ENCODE measurements around the gene OCIAD1. TPM values are rescaled to one million over a fixed set of nuclear protein-coding genes. Genes with fewer than 3 reads are reported as not detected.
"Not testable (repeated sequence)": the region's sequence is repeated elsewhere in the genome, so short reads cannot be mapped to it uniquely, and the experiment has no call there.

OCIAD1 gene
- polyA plus RNA-seq, 2 donors, result 74.7 to 102 TPM

GRCh38 chr4:48877827-48878535 is 47.1 kb downstream of the OCIAD1 start:
- Histone ChIP-seq H3K27ac (ENCODE audit: low read depth in 2 of 2, low read length in 1 of 2) (no peak overlapping the region), H3K36me3 (ENCODE audit: control insufficient read depth in 2 of 2, insufficient read depth in 2 of 2, low read length in 1 of 2) (no peaks in the 10 kb centered on the region), H3K4me1 (ENCODE audit: control insufficient read depth in 2 of 2, insufficient read depth in 2 of 2, low read length in 1 of 2) (no peaks in the 10 kb centered on the region), H3K9me3 (ENCODE audit: control insufficient read depth in 2 of 2, insufficient read depth in 1 of 2, low read depth in 1 of 2, low read length in 1 of 2) (no peaks in the 10 kb centered on the region), H3K27me3 (ENCODE audit: control insufficient read depth in 1 of 2, insufficient read depth in 2 of 2, low read length in 2 of 2) (no peaks in the 10 kb centered on the region), H3K4me3 (ENCODE audit: low read depth in 1 of 2, low read length in 2 of 2) (no peak overlapping the region)
- WGBS, 2 donors, result 90 to 95% methylated on average over 1 of the region's 1 CpG

- no peaks in the 10 kb centered on the region for H3K9me3 ChIP-seq (ENCODE audit: control insufficient read depth in 2 of 2, insufficient read depth in 1 of 2, low read depth in 1 of 2, low read length in 1 of 2)
- WGBS, 2 donors, result 70 to 71% methylated on average over 9 of the region's 9 CpGs
- no peaks in the 10 kb centered on the region for H3K27me3 ChIP-seq (ENCODE audit: control insufficient read depth in 1 of 2, insufficient read depth in 2 of 2, low read length in 2 of 2)
- no peak overlapping the region for H3K27ac ChIP-seq (ENCODE audit: low read depth in 2 of 2, low read length in 1 of 2)
- H3K4me1 ChIP-seq (ENCODE audit: control insufficient read depth in 2 of 2, insufficient read depth in 2 of 2, low read length in 1 of 2), result peaks cover 0 to under 1% of the 10 kb centered on the region in 2 donors
- no peak overlapping the region for H3K4me3 ChIP-seq (ENCODE audit: low read depth in 1 of 2, low read length in 2 of 2)
- no peaks in the 10 kb centered on the region for H3K36me3 ChIP-seq (ENCODE audit: control insufficient read depth in 2 of 2, insufficient read depth in 2 of 2, low read length in 1 of 2)
These were observed 48.9 kb downstream of the OCIAD1 start for GRCh38 chr4:48879561-48880442.

GRCh38 chr4:48881646-48882045 is 50.8 kb downstream of the OCIAD1 start:
- H3K4me3 ChIP-seq (ENCODE audit: low read depth in 1 of 2, low read length in 2 of 2); H3K36me3 ChIP-seq (ENCODE audit: control insufficient read depth in 2 of 2, insufficient read depth in 2 of 2, low read length in 1 of 2); H3K27me3 ChIP-seq (ENCODE audit: control insufficient read depth in 1 of 2, insufficient read depth in 2 of 2, low read length in 2 of 2); H3K27ac ChIP-seq (ENCODE audit: low read depth in 2 of 2, low read length in 1 of 2); H3K4me1 ChIP-seq (ENCODE audit: control insufficient read depth in 2 of 2, insufficient read depth in 2 of 2, low read length in 1 of 2); H3K9me3 ChIP-seq (ENCODE audit: control insufficient read depth in 2 of 2, insufficient read depth in 1 of 2, low read depth in 1 of 2, low read length in 1 of 2): not testable (repeated sequence)
- 82 to 86% methylated on average over 3 of the region's 3 CpGs for WGBS, 2 donors

GRCh38 chr4:48889750-48890149 is 58.9 kb downstream of the OCIAD1 start:
- not testable (repeated sequence) for H3K4me1 ChIP-seq (ENCODE audit: control insufficient read depth in 2 of 2, insufficient read depth in 2 of 2, low read length in 1 of 2); H3K27me3 ChIP-seq (ENCODE audit: control insufficient read depth in 1 of 2, insufficient read depth in 2 of 2, low read length in 2 of 2); H3K9me3 ChIP-seq (ENCODE audit: control insufficient read depth in 2 of 2, insufficient read depth in 1 of 2, low read depth in 1 of 2, low read length in 1 of 2); H3K36me3 ChIP-seq (ENCODE audit: control insufficient read depth in 2 of 2, insufficient read depth in 2 of 2, low read length in 1 of 2); H3K4me3 ChIP-seq (ENCODE audit: low read depth in 1 of 2, low read length in 2 of 2); H3K27ac ChIP-seq (ENCODE audit: low read depth in 2 of 2, low read length in 1 of 2)
- WGBS, 2 donors, result 97% methylated on average over 3 of the region's 3 CpGs

GRCh38 chr4:48891028-48891619 is 60.2 kb downstream of the OCIAD1 start:
- H3K27me3 ChIP-seq (ENCODE audit: control insufficient read depth in 1 of 2, insufficient read depth in 2 of 2, low read length in 2 of 2), result no peaks in the 10 kb centered on the region
- no peak overlapping the region for H3K4me3 ChIP-seq (ENCODE audit: low read depth in 1 of 2, low read length in 2 of 2)
- no peak overlapping the region for H3K27ac ChIP-seq (ENCODE audit: low read depth in 2 of 2, low read length in 1 of 2)
- peaks cover 0 to 2% of the 10 kb centered on the region in 2 donors for H3K36me3 ChIP-seq (ENCODE audit: control insufficient read depth in 2 of 2, insufficient read depth in 2 of 2, low read length in 1 of 2)
- no peaks in the 10 kb centered on the region for H3K9me3 ChIP-seq (ENCODE audit: control insufficient read depth in 2 of 2, insufficient read depth in 1 of 2, low read depth in 1 of 2, low read length in 1 of 2)
- no peaks in the 10 kb centered on the region for H3K4me1 ChIP-seq (ENCODE audit: control insufficient read depth in 2 of 2, insufficient read depth in 2 of 2, low read length in 1 of 2)

GRCh38 chr4:48896845-48897244 is 66.0 kb downstream of the OCIAD1 start:
- Histone ChIP-seq H3K9me3 (ENCODE audit: control insufficient read depth in 2 of 2, insufficient read depth in 1 of 2, low read depth in 1 of 2, low read length in 1 of 2) (no peaks in the 10 kb centered on the region), H3K36me3 (ENCODE audit: control insufficient read depth in 2 of 2, insufficient read depth in 2 of 2, low read length in 1 of 2) (peaks cover 3 to 6% of the 10 kb centered on the region in 2 donors), H3K27me3 (ENCODE audit: control insufficient read depth in 1 of 2, insufficient read depth in 2 of 2, low read length in 2 of 2) (no peaks in the 10 kb centered on the region), H3K27ac (ENCODE audit: low read depth in 2 of 2, low read length in 1 of 2) (no peak overlapping the region), H3K4me1 (ENCODE audit: control insufficient read depth in 2 of 2, insufficient read depth in 2 of 2, low read length in 1 of 2) (no peaks in the 10 kb centered on the region), H3K4me3 (ENCODE audit: low read depth in 1 of 2, low read length in 2 of 2) (no peak overlapping the region)
- WGBS, 2 donors, result 89 to 90% methylated on average over 3 of the region's 3 CpGs

GRCh38 chr4:48898733-48899431 is 68.0 kb downstream of the OCIAD1 start:
- no peak overlapping the region for H3K27ac ChIP-seq (ENCODE audit: low read depth in 2 of 2, low read length in 1 of 2)
- peaks cover 3 to 6% of the 10 kb centered on the region in 2 donors for H3K36me3 ChIP-seq (ENCODE audit: control insufficient read depth in 2 of 2, insufficient read depth in 2 of 2, low read length in 1 of 2)
- no peaks in the 10 kb centered on the region for H3K27me3 ChIP-seq (ENCODE audit: control insufficient read depth in 1 of 2, insufficient read depth in 2 of 2, low read length in 2 of 2)
- no peaks in the 10 kb centered on the region for H3K9me3 ChIP-seq (ENCODE audit: control insufficient read depth in 2 of 2, insufficient read depth in 1 of 2, low read depth in 1 of 2, low read length in 1 of 2)
- H3K4me1 ChIP-seq (ENCODE audit: control insufficient read depth in 2 of 2, insufficient read depth in 2 of 2, low read length in 1 of 2), result peaks cover 0 to 4% of the 10 kb centered on the region in 2 donors
- no peak overlapping the region for H3K4me3 ChIP-seq (ENCODE audit: low read depth in 1 of 2, low read length in 2 of 2)
- 77 to 78% methylated on average over 5 of the region's 5 CpGs for WGBS, 2 donors

- H3K36me3 ChIP-seq (ENCODE audit: control insufficient read depth in 2 of 2, insufficient read depth in 2 of 2, low read length in 1 of 2), result peaks cover 3 to 6% of the 10 kb centered on the region in 2 donors
- H3K27ac ChIP-seq (ENCODE audit: low read depth in 2 of 2, low read length in 1 of 2), result no peak overlapping the region
- H3K9me3 ChIP-seq (ENCODE audit: control insufficient read depth in 2 of 2, insufficient read depth in 1 of 2, low read depth in 1 of 2, low read length in 1 of 2), result no peaks in the 10 kb centered on the region
- H3K27me3 ChIP-seq (ENCODE audit: control insufficient read depth in 1 of 2, insufficient read depth in 2 of 2, low read length in 2 of 2), result no peaks in the 10 kb centered on the region
- H3K4me1 ChIP-seq (ENCODE audit: control insufficient read depth in 2 of 2, insufficient read depth in 2 of 2, low read length in 1 of 2), result peaks cover 0 to 4% of the 10 kb centered on the region in 2 donors
- no peak overlapping the region for H3K4me3 ChIP-seq (ENCODE audit: low read depth in 1 of 2, low read length in 2 of 2)
- 76 to 77% methylated on average over 1 of the region's 1 CpG for WGBS, 2 donors
These were observed 68.5 kb downstream of the OCIAD1 start for GRCh38 chr4:48899432-48899749.

GRCh38 chr4:48899950-48900349 is 69.1 kb downstream of the OCIAD1 start:
- H3K36me3 ChIP-seq (ENCODE audit: control insufficient read depth in 2 of 2, insufficient read depth in 2 of 2, low read length in 1 of 2), result peaks cover 3 to 6% of the 10 kb centered on the region in 2 donors
- WGBS, 2 donors, result 86 to 92% methylated on average over 4 of the region's 4 CpGs

More at GRCh38 chr4:48899950-48900349, 69.1 kb downstream of the OCIAD1 start:
- Histone ChIP-seq H3K27me3 (ENCODE audit: control insufficient read depth in 1 of 2, insufficient read depth in 2 of 2, low read length in 2 of 2) (no peaks in the 10 kb centered on the region), H3K27ac (ENCODE audit: low read depth in 2 of 2, low read length in 1 of 2) (no peak overlapping the region), H3K4me1 (ENCODE audit: control insufficient read depth in 2 of 2, insufficient read depth in 2 of 2, low read length in 1 of 2) (peaks cover 0 to 4% of the 10 kb centered on the region in 2 donors), H3K9me3 (ENCODE audit: control insufficient read depth in 2 of 2, insufficient read depth in 1 of 2, low read depth in 1 of 2, low read length in 1 of 2) (no peaks in the 10 kb centered on the region), H3K4me3 (ENCODE audit: low read depth in 1 of 2, low read length in 2 of 2) (no peak overlapping the region)

Measured in esophagus (tissue), 2 donors.